GM23338 (cell line): ENCODE results near the gene RAB3IL1.

Experiments
- EZH2 ChIP-seq: fragments of 200-600 bp; sonication (generic); IDR thresholded peaks from one replicate; pipeline ENCODE4 v1.8.0; 2017; ENCODE audit warnings: antibody characterized with exemption, mild to moderate bottlenecking, low read depth; ENCODE audit not compliant: unreplicated experiment
- EZH2phosphoT487 ChIP-seq: fragments of 200-600 bp; sonication (generic); IDR thresholded peaks from one replicate; pipeline ENCODE4 v1.8.1; 2018; ENCODE audit warnings: antibody characterized with exemption; ENCODE audit not compliant: unreplicated experiment
- POLR2AphosphoS5 ChIP-seq: IDR thresholded peaks from 2 replicates; pipeline ENCODE4 v1.6.1; 2016; ENCODE audit warnings: antibody characterized with exemption, low read depth
- TF ChIP-seq, protein P1 (sequence below), 2 experiments: fragments of 200-600 bp in 1 of 2; sonication (generic) in 1 of 2; conservative IDR thresholded peaks; 2 replicates each; pipeline versions ENCODE4 v1.5.1 to v1.6.1; 2016 to 2017; ENCODE audit warnings: antibody characterized with exemption in 2 of 2, low read depth in 2 of 2, mild to moderate bottlenecking in 2 of 2, moderate library complexity in 1 of 2
- TF ChIP-seq, protein P2 (sequence below): IDR thresholded peaks from one replicate; pipeline ENCODE4 v1.6.1; 2018; ENCODE audit warnings: antibody characterized with exemption; ENCODE audit not compliant: unreplicated experiment

GRCh38 chr11:61900251-61900650 lies 17.1 kb downstream of the RAB3IL1 start:
- TF ChIP-seq, protein P1, sequence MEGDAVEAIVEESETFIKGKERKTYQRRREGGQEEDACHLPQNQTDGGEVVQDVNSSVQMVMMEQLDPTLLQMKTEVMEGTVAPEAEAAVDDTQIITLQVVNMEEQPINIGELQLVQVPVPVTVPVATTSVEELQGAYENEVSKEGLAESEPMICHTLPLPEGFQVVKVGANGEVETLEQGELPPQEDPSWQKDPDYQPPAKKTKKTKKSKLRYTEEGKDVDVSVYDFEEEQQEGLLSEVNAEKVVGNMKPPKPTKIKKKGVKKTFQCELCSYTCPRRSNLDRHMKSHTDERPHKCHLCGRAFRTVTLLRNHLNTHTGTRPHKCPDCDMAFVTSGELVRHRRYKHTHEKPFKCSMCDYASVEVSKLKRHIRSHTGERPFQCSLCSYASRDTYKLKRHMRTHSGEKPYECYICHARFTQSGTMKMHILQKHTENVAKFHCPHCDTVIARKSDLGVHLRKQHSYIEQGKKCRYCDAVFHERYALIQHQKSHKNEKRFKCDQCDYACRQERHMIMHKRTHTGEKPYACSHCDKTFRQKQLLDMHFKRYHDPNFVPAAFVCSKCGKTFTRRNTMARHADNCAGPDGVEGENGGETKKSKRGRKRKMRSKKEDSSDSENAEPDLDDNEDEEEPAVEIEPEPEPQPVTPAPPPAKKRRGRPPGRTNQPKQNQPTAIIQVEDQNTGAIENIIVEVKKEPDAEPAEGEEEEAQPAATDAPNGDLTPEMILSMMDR (conservative IDR thresholded peaks at IDR 0.05; ENCODE audit: low read depth in 2 of 2) = no peak
- TF ChIP-seq EZH2 = no peak
- TF ChIP-seq, protein P2, sequence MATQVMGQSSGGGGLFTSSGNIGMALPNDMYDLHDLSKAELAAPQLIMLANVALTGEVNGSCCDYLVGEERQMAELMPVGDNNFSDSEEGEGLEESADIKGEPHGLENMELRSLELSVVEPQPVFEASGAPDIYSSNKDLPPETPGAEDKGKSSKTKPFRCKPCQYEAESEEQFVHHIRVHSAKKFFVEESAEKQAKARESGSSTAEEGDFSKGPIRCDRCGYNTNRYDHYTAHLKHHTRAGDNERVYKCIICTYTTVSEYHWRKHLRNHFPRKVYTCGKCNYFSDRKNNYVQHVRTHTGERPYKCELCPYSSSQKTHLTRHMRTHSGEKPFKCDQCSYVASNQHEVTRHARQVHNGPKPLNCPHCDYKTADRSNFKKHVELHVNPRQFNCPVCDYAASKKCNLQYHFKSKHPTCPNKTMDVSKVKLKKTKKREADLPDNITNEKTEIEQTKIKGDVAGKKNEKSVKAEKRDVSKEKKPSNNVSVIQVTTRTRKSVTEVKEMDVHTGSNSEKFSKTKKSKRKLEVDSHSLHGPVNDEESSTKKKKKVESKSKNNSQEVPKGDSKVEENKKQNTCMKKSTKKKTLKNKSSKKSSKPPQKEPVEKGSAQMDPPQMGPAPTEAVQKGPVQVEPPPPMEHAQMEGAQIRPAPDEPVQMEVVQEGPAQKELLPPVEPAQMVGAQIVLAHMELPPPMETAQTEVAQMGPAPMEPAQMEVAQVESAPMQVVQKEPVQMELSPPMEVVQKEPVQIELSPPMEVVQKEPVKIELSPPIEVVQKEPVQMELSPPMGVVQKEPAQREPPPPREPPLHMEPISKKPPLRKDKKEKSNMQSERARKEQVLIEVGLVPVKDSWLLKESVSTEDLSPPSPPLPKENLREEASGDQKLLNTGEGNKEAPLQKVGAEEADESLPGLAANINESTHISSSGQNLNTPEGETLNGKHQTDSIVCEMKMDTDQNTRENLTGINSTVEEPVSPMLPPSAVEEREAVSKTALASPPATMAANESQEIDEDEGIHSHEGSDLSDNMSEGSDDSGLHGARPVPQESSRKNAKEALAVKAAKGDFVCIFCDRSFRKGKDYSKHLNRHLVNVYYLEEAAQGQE = no peak
- no peak for TF ChIP-seq EZH2phosphoT487
- TF ChIP-seq POLR2AphosphoS5 = no peak
